B cell (primary cell): ENCODE measurements around the gene HSD3B1. TPM values are rescaled to one million over a fixed set of nuclear protein-coding genes. Genes with fewer than 3 reads are reported as not detected.

ENCODE experiments used
- ATAC-seq: fragments of 200-7000 bp; cut with Tn5 transposase; one replicate; pipeline ENCODE4 v1.10.0; 2021; ENCODE audit warnings: low read depth, mild to moderate bottlenecking, moderate number of reproducible peaks, moderate library complexity
- CTCF ChIA-PET: fragments of 350-600 bp; sonication (Branson Sonifier 250); formaldehyde crosslinking; loops from one replicate; lab custom pipeline; 2021; ENCODE audit warnings: antibody characterized with exemption, inconsistent platforms; lab: Charles Lee
- POLR2A ChIA-PET: fragments of 350-600 bp; sonication (Branson Sonifier 250); formaldehyde crosslinking; loops from one replicate; lab custom pipeline; 2021; ENCODE audit warnings: antibody characterized with exemption; lab: Charles Lee
- DNase-seq: peaks from one replicate; pipeline ENCODE4 v3.0.0; 2013
- H2AFZ ChIP-seq: 2 replicates; pipeline ENCODE4 v1.6.1; 2012; ENCODE audit warnings: mild to moderate bottlenecking, low read depth, low read length; ENCODE audit not compliant: insufficient read depth, poor library complexity, severe bottlenecking
- H3K27ac ChIP-seq, 2 donors: 1 replicate in 1 of 2; 2 replicates in 1 of 2; pipeline ENCODE4 v1.5.1; 2012 to 2013; ENCODE audit warnings: low read length in 2 of 2, mild to moderate bottlenecking in 2 of 2, moderate library complexity in 1 of 2
- H3K27me3 ChIP-seq, 4 experiments: fragments of 200-600 bp in 1 of 4; sonication (generic) in 1 of 4; replicated peaks in 1 of 4; 1 replicate in 2 of 4; 2 replicates in 2 of 4; pipeline versions ENCODE4 v1.6.1 to v1.7.0; 2013 to 2016; ENCODE audit warnings: low read length in 3 of 4, mild to moderate bottlenecking in 2 of 4, mixed read lengths in 1 of 4, moderate library complexity in 1 of 4; ENCODE audit not compliant: insufficient read depth in 4 of 4, control insufficient read depth in 3 of 4; ENCODE audit errors: control extremely low read depth in 1 of 4
- H3K36me3 ChIP-seq, 2 experiments: replicated peaks in 1 of 2; 1 replicate in 1 of 2; 2 replicates in 1 of 2; pipeline versions ENCODE4 v1.6.1 to v1.7.1; 2013; ENCODE audit warnings: low read length in 1 of 2; ENCODE audit not compliant: insufficient read depth in 2 of 2, control insufficient read depth in 1 of 2; ENCODE audit errors: control extremely low read depth in 1 of 2, extremely low read depth in 1 of 2
- H3K4me1 ChIP-seq, 2 donors: fragments of 200-600 bp in 1 of 2; sonication (generic) in 1 of 2; 1 replicate in 1 of 2; 2 replicates in 1 of 2; pipeline versions ENCODE4 v1.5.1 to v1.6.1; 2013 to 2017; ENCODE audit warnings: low read length in 2 of 2; ENCODE audit not compliant: control insufficient read depth in 2 of 2, insufficient read depth in 2 of 2
- H3K4me2 ChIP-seq: replicated peaks from 2 replicates; pipeline ENCODE3; 2012; ENCODE audit warnings: mild to moderate bottlenecking, low read depth, low read length; ENCODE audit not compliant: poor library complexity, severe bottlenecking
- H3K4me3 ChIP-seq, 5 experiments: fragments of 200-600 bp in 1 of 5; sonication (generic) in 1 of 5; 1 replicate in 3 of 5; 2 replicates in 2 of 5; pipeline versions ENCODE4 v1.5.1 to v1.7.0; 2011 to 2016; ENCODE audit warnings: low read length in 4 of 5, mild to moderate bottlenecking in 4 of 5, low read depth in 2 of 5, control low read depth in 1 of 5, moderate library complexity in 1 of 5; ENCODE audit not compliant: insufficient read depth in 1 of 5; ENCODE audit errors: control extremely low read depth in 1 of 5, extremely low read depth in 1 of 5
- H3K79me2 ChIP-seq: fragments of 200-600 bp; sonication (generic); one replicate; pipeline ENCODE4 v1.6.0; 2016; ENCODE audit warnings: low read length; ENCODE audit not compliant: control insufficient read depth, insufficient read depth
- H3K9ac ChIP-seq: fragments of 200-600 bp; sonication (generic); 2 replicates; pipeline ENCODE4 v1.6.1; 2017; ENCODE audit warnings: mild to moderate bottlenecking, low read length, moderate library complexity
- H3K9me3 ChIP-seq, 3 donors: one replicate each; pipeline versions ENCODE4 v1.6.1 to v1.7.1; 2013; ENCODE audit warnings: low read length in 2 of 3; ENCODE audit not compliant: control insufficient read depth in 2 of 3, insufficient read depth in 1 of 3; ENCODE audit errors: control extremely low read depth in 1 of 3
- H4K20me1 ChIP-seq: 2 replicates; pipeline ENCODE4 v1.6.0; 2012; ENCODE audit warnings: mild to moderate bottlenecking, low read length; ENCODE audit not compliant: insufficient read depth, control insufficient read depth, poor library complexity, severe bottlenecking
- H3K27ac Mint-ChIP-seq: one replicate; pipeline ENCODE4 v1.8.0; 2021; ENCODE audit warnings: mixed read lengths
- H3K27me3 Mint-ChIP-seq: one replicate; pipeline ENCODE4 v1.8.0; 2021; ENCODE audit warnings: mixed read lengths
- H3K4me1 Mint-ChIP-seq: one replicate; pipeline ENCODE4 v1.8.0; 2021; ENCODE audit warnings: mixed read lengths
- H3K4me3 Mint-ChIP-seq: one replicate; pipeline ENCODE4 v1.8.0; 2021; ENCODE audit warnings: mixed read lengths
- H3K9me3 Mint-ChIP-seq: one replicate; pipeline ENCODE4 v1.8.0; 2022; ENCODE audit warnings: mixed read lengths; ENCODE audit not compliant: insufficient read depth
- EZH2 ChIP-seq: IDR thresholded peaks from 2 replicates; pipeline ENCODE4 v1.6.1; 2012; ENCODE audit warnings: borderline replicate concordance, low read depth, mild to moderate bottlenecking, moderate library complexity, low read length; ENCODE audit not compliant: insufficient read depth, poor library complexity, severe bottlenecking
- WGBS: methylation state at CpG from one replicate; pipeline ENCODE4 v1.1.5; 2013; ENCODE audit warnings: missing lambda C conversion rate; ENCODE audit not compliant: insufficient coverage; 5-methylcytosine and 5-hydroxymethylcytosine counted together
- intact Hi-C: fragments of 100-400 bp; cut with micrococcal nuclease; formaldehyde crosslinking; loops from one replicate; pipeline ENCODE4 v1.10.0; 2022
- polyA plus RNA-seq: library from polyadenylated mRNA; depleted of rRNA; stranded (reverse); fragments of >200 nt; gene quantifications from 2 replicates; pipeline ENCODE4 v1.2.3, GENCODE V29; 2012
- total RNA-seq, 2 donors: library from RNA; stranded (reverse); fragments of 120-200 nt in 1 of 2; gene quantifications; 1 replicate in 1 of 2; 2 replicates in 1 of 2; pipeline versions ENCODE4 v1.2.3 to v1.2.4, GENCODE V29; 2013 to 2022
- TF ChIP-seq, protein P1 (sequence below): fragments of 200-600 bp; IDR thresholded peaks from one replicate; pipeline ENCODE4 v1.8.0; 2022; ENCODE audit warnings: antibody characterized with exemption, mild to moderate bottlenecking

The HSD3B1 gene
- total and polyA plus RNA-seq, 2 donors (not counting 1 experiment from before 2014, with no cell fraction given), result not detected

- Mint-ChIP-seq H3K27me3 (peaks cover 5% of the 10 kb centered on the region), H3K4me1 (no peaks in the 10 kb centered on the region), H3K4me3 (no peak overlapping the region), H3K27ac (no peak overlapping the region), H3K9me3 (no peaks in the 10 kb centered on the region)
- Histone ChIP-seq H3K9ac (no peak overlapping the region), H4K20me1 (no peaks in the 10 kb centered on the region), H3K36me3 (no peaks in the 10 kb centered on the region), H3K79me2 (no peaks in the 10 kb centered on the region), H3K27me3 (no peaks in the 10 kb centered on the region), H3K9me3 (no peaks in the 10 kb centered on the region), H3K4me1 (no peaks in the 10 kb centered on the region), H3K27ac (no peak overlapping the region), H2AFZ (no peak overlapping the region), H3K4me2 (no peak overlapping the region), H3K4me3 (no peak overlapping the region)
- ChIA-PET CTCF (no interaction called here), POLR2A (no interaction called here)
- ATAC-seq (no peak), DNase-seq (no peak)
- TF ChIP-seq EZH2, result no peak
- TF ChIP-seq, protein P1, sequence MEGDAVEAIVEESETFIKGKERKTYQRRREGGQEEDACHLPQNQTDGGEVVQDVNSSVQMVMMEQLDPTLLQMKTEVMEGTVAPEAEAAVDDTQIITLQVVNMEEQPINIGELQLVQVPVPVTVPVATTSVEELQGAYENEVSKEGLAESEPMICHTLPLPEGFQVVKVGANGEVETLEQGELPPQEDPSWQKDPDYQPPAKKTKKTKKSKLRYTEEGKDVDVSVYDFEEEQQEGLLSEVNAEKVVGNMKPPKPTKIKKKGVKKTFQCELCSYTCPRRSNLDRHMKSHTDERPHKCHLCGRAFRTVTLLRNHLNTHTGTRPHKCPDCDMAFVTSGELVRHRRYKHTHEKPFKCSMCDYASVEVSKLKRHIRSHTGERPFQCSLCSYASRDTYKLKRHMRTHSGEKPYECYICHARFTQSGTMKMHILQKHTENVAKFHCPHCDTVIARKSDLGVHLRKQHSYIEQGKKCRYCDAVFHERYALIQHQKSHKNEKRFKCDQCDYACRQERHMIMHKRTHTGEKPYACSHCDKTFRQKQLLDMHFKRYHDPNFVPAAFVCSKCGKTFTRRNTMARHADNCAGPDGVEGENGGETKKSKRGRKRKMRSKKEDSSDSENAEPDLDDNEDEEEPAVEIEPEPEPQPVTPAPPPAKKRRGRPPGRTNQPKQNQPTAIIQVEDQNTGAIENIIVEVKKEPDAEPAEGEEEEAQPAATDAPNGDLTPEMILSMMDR, result no peak
- WGBS, result 100% methylated on average over 1 of the region's 1 CpG
- intact Hi-C loops, result no loop called here
Measured at GRCh38 chr1:119467219-119467618, 39.8 kb upstream of the HSD3B1 start.

DNA sequence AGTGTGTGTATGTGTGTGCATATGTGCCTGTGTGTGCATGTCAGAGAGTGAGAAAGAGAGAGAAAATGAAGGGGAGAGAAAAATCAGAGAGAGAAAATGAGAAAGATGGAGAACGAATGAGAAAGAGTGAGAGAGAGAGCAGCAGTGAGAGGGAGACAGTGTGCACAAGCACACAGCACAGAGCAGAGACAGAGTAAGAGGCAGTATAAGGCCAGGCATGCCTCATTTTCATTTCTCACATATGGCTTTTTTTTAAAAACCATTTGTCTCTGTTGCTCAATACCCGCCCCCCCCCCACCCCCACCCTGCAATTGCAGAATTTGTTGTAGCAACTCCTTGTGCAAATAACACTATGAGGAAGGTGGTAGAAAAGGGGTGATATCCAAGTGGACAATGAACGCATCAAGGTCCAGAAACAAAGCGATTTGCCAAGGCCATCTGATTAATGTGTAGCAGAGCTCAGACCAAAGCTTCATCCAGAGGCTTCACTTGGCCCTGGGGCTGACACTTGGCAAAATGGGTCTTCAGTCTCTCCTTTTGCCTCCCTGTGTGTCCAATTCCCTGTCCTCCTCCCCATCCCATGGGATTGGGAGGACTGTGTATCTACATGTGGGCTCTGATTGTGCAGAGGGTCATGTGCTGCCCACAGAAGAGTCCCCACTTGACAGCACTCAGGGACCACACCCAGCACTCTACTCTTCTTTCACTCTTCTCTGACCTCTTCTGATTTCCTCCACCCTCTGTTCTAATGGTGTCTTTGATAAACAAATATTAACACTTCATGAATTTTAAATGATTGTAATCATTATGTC lies 38.9 kb upstream of the HSD3B1 start:
- 87% methylated on average over 3 of the region's 4 CpGs for WGBS
- no peaks in the 10 kb centered on the region for H3K9me3 Mint-ChIP-seq
- Histone ChIP-seq H3K9ac (no peak overlapping the region), H3K36me3 (no peaks in the 10 kb centered on the region), H3K4me3 (no peak overlapping the region), H3K4me2 (no peak overlapping the region), H3K9me3 (no peaks in the 10 kb centered on the region), H2AFZ (no peak overlapping the region), H3K27me3 (no peaks in the 10 kb centered on the region), H3K4me1 (no peaks in the 10 kb centered on the region), H4K20me1 (no peaks in the 10 kb centered on the region), H3K27ac (no peak overlapping the region), H3K79me2 (no peaks in the 10 kb centered on the region)
- no peaks in the 10 kb centered on the region for H3K4me1 Mint-ChIP-seq
- ATAC-seq (no peak), DNase-seq (no peak)
- H3K27ac Mint-ChIP-seq, result no peak overlapping the region
- H3K27me3 Mint-ChIP-seq, result peaks cover 5% of the 10 kb centered on the region
- intact Hi-C loops, result no loop called here
- ChIA-PET CTCF (no interaction called here), POLR2A (no interaction called here)
- TF ChIP-seq EZH2, result no peak
- TF ChIP-seq, protein P1, result no peak
- no peak overlapping the region for H3K4me3 Mint-ChIP-seq
